ENCODE measurements around the gene MTA2.

GRCh38 chr11:62573592-62574362, 27.9 kb downstream of the MTA2 start, which contains the start of gene EEF1G:
- TF ChIP-seq EZH2 (IDR thresholded peaks at IDR 0.05; ENCODE audit: borderline replicate concordance, insufficient read depth, low read depth, low read length, poor library complexity, severe bottlenecking): no peak
- no peak for TF ChIP-seq CTCF (IDR thresholded peaks at IDR 0.05)

Measured in B cell (primary cell).